ENCODE results near the gene CCL19. TPM values are rescaled to one million over a fixed set of nuclear protein-coding genes. Genes with fewer than 3 reads are reported as not detected.

Gene CCL19
- total and polyA plus RNA-seq, 2 donors, result 2.1 to 4.0 TPM

- Histone ChIP-seq H3K4me3 (ENCODE audit: low read depth, low read length) (no peak overlapping the region), H3K36me3 (ENCODE audit: insufficient read depth) (no peaks in the 10 kb centered on the region), H3K4me1 (ENCODE audit: insufficient read depth) (no peaks in the 10 kb centered on the region), H3K27ac (ENCODE audit: low read depth) (no peak overlapping the region)
- WGBS, result 81% methylated on average over 10 of the region's 10 CpGs
- no peak for DNase-seq (ENCODE audit: extremely low spot score)
Observed at GRCh38 chr9:34687276-34688030, 3.6 kb downstream of the CCL19 start.

GRCh38 chr9:34686732-34687131, 4.3 kb downstream of the CCL19 start:
- H3K4me1 ChIP-seq (ENCODE audit: insufficient read depth), result no peaks in the 10 kb centered on the region
- DNase-seq (ENCODE audit: extremely low spot score), result no peak
- H3K4me3 ChIP-seq (ENCODE audit: low read depth, low read length), result no peak overlapping the region
- H3K36me3 ChIP-seq (ENCODE audit: insufficient read depth), result no peaks in the 10 kb centered on the region
- 44% methylated on average over 1 of the region's 1 CpG for WGBS
- no peak overlapping the region for H3K27ac ChIP-seq (ENCODE audit: low read depth)

- Histone ChIP-seq H3K27ac (ENCODE audit: low read depth) (no peak overlapping the region), H3K36me3 (ENCODE audit: insufficient read depth) (no peaks in the 10 kb centered on the region), H3K4me3 (ENCODE audit: low read depth, low read length) (no peak overlapping the region), H3K4me1 (ENCODE audit: insufficient read depth) (no peaks in the 10 kb centered on the region)
- 79% methylated on average over 5 of the region's 5 CpGs for WGBS
- DNase-seq (ENCODE audit: extremely low spot score), result no peak
Observed at GRCh38 chr9:34686231-34686630, 4.8 kb downstream of the CCL19 start.

GRCh38 chr9:34685591-34685990, 5.5 kb downstream of the CCL19 start:
- H3K27ac ChIP-seq (ENCODE audit: low read depth), result no peak overlapping the region

GRCh38 chr9:34684816-34685215, 6.3 kb downstream of the CCL19 start:
- no peak for DNase-seq (ENCODE audit: extremely low spot score)
- no peak overlapping the region for H3K27ac ChIP-seq (ENCODE audit: low read depth)

More at GRCh38 chr9:34685591-34685990, 5.5 kb downstream of the CCL19 start:
- H3K4me1 ChIP-seq (ENCODE audit: insufficient read depth), result no peaks in the 10 kb centered on the region
- DNase-seq (ENCODE audit: extremely low spot score), result no peak
- WGBS, result 72% methylated on average over 4 of the region's 4 CpGs
- no peaks in the 10 kb centered on the region for H3K36me3 ChIP-seq (ENCODE audit: insufficient read depth)
- H3K4me3 ChIP-seq (ENCODE audit: low read depth, low read length), result no peak overlapping the region

GRCh38 chr9:34684145-34684544, 6.9 kb downstream of the CCL19 start:
- Histone ChIP-seq H3K4me1 (ENCODE audit: insufficient read depth) (no peaks in the 10 kb centered on the region), H3K36me3 (ENCODE audit: insufficient read depth) (no peaks in the 10 kb centered on the region), H3K4me3 (ENCODE audit: low read depth, low read length) (no peak overlapping the region), H3K27ac (ENCODE audit: low read depth) (no peak overlapping the region)
- WGBS, result 90% methylated on average over 4 of the region's 4 CpGs
- DNase-seq (ENCODE audit: extremely low spot score), result no peak

More at GRCh38 chr9:34684816-34685215, 6.3 kb downstream of the CCL19 start:
- WGBS, result 97% methylated on average over 4 of the region's 4 CpGs
- Histone ChIP-seq H3K4me3 (ENCODE audit: low read depth, low read length) (no peak overlapping the region), H3K36me3 (ENCODE audit: insufficient read depth) (no peaks in the 10 kb centered on the region), H3K4me1 (ENCODE audit: insufficient read depth) (no peaks in the 10 kb centered on the region)

GRCh38 chr9:34675869-34676268, 15.2 kb downstream of the CCL19 start:
- Histone ChIP-seq H3K27ac (ENCODE audit: low read depth) (no peak overlapping the region), H3K4me1 (ENCODE audit: insufficient read depth) (no peaks in the 10 kb centered on the region), H3K4me3 (ENCODE audit: low read depth, low read length) (no peak overlapping the region), H3K36me3 (ENCODE audit: insufficient read depth) (no peaks in the 10 kb centered on the region)
- no peak for DNase-seq (ENCODE audit: extremely low spot score)
- WGBS, result 100% methylated on average over 2 of the region's 2 CpGs

GRCh38 chr9:34675048-34675714, 15.9 kb downstream of the CCL19 start:
- WGBS, result 39% methylated on average over 10 of the region's 10 CpGs
- no peak for DNase-seq (ENCODE audit: extremely low spot score)
- Histone ChIP-seq H3K4me1 (ENCODE audit: insufficient read depth) (no peaks in the 10 kb centered on the region), H3K4me3 (ENCODE audit: low read depth, low read length) (no peak overlapping the region), H3K27ac (ENCODE audit: low read depth) (no peak overlapping the region), H3K36me3 (ENCODE audit: insufficient read depth) (no peaks in the 10 kb centered on the region)

GRCh38 chr9:34674440-34674839, 16.6 kb downstream of the CCL19 start:
- WGBS, result 87% methylated on average over 3 of the region's 3 CpGs
- H3K4me3 ChIP-seq (ENCODE audit: low read depth, low read length), result no peak overlapping the region
- no peak overlapping the region for H3K27ac ChIP-seq (ENCODE audit: low read depth)
- no peaks in the 10 kb centered on the region for H3K4me1 ChIP-seq (ENCODE audit: insufficient read depth)
- DNase-seq (ENCODE audit: extremely low spot score), result no peak
- H3K36me3 ChIP-seq (ENCODE audit: insufficient read depth), result no peaks in the 10 kb centered on the region

GRCh38 chr9:34671307-34671706, 19.8 kb downstream of the CCL19 start:
- Histone ChIP-seq H3K27ac (ENCODE audit: low read depth) (no peak overlapping the region), H3K4me1 (ENCODE audit: insufficient read depth) (no peaks in the 10 kb centered on the region), H3K36me3 (ENCODE audit: insufficient read depth) (no peaks in the 10 kb centered on the region), H3K4me3 (ENCODE audit: low read depth, low read length) (no peak overlapping the region)
- 35% methylated on average over 1 of the region's 1 CpG for WGBS
- no peak for DNase-seq (ENCODE audit: extremely low spot score)

- DNase-seq (ENCODE audit: extremely low spot score), result no peak
- no peak overlapping the region for H3K27ac ChIP-seq (ENCODE audit: low read depth)
- H3K4me3 ChIP-seq (ENCODE audit: low read depth, low read length), result no peak overlapping the region
- H3K36me3 ChIP-seq (ENCODE audit: insufficient read depth), result no peaks in the 10 kb centered on the region
- H3K4me1 ChIP-seq (ENCODE audit: insufficient read depth), result no peaks in the 10 kb centered on the region
- 93% methylated on average over 5 of the region's 5 CpGs for WGBS
Observed at GRCh38 chr9:34669809-34670562, 21.1 kb downstream of the CCL19 start.

GRCh38 chr9:34665381-34666250, 25.5 kb downstream of the CCL19 start:
- Histone ChIP-seq H3K36me3 (ENCODE audit: insufficient read depth) (no peaks in the 10 kb centered on the region), H3K4me3 (ENCODE audit: low read depth, low read length) (peak overlapping the region; percentile 38), H3K4me1 (ENCODE audit: insufficient read depth) (no peaks in the 10 kb centered on the region), H3K27ac (ENCODE audit: low read depth) (peak overlapping the region; percentile 87)
- 1% methylated on average over 55 of the region's 55 CpGs for WGBS
- peak; percentile 95 for DNase-seq (ENCODE audit: extremely low spot score)

- Histone ChIP-seq H3K4me3 (ENCODE audit: low read depth, low read length) (peak overlapping the region; percentile 38), H3K36me3 (ENCODE audit: insufficient read depth) (no peaks in the 10 kb centered on the region), H3K4me1 (ENCODE audit: insufficient read depth) (no peaks in the 10 kb centered on the region), H3K27ac (ENCODE audit: low read depth) (peak overlapping the region; percentile 65)
- WGBS, result 2% methylated on average over 26 of the region's 26 CpGs
- no peak for DNase-seq (ENCODE audit: extremely low spot score)
Observed at GRCh38 chr9:34665067-34665380, 26.1 kb downstream of the CCL19 start.
